Stimulated activated CD4-positive, alpha-beta T cell treated with anti-CD3 and anti-CD28 coated beads, Interleukin-2, amount 100 ng/mL, for 24 hours (primary cell): ENCODE measurements around the gene MYO7B.

Experiments
- DNase-seq, 2 donors: peaks; one replicate each; pipeline ENCODE4 v3.0.0-alpha.2; 2020

Gene MYO7B

DNA sequence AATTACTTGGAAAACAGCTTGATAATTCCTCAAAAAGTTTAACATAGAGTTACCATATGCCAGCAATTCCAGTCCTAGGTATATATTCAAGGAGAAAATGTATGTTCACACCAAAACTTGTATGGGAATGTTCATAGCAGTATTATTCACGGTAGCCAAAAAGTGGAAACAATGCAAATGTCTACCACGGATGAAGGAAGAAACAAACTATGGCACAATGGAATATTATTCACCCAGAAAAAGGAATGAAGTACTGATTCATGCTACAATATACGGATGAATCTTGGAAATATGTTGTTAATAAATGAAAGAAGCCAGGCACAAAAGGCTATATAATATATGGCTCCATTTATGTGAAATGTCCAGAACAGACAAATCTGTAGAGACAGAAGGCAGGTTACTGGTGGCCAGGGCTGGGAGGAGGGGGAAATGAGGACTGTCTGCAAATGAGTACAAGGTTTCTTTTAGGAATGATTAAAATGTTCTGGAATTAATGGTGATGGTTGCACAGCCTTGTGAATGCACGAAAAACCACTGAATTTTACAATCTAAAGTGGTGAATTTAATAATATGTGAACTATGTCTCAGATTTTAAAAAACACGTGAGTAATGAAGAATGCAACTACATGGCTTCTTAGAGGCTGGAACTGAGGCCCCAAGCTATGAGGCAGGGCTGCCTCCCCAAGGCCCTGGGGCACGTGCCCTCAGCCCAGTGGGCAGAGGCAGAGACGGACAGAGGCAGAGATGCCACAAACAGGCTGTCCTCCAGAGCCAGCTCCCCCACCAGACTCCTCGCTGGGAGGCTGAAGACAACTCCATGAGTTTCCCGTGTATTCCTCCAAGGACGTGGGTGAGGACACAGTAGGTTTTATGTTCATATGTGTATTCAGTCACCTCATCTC, 134.8 kb downstream of the MYO7B start:
- DNase-seq = no peak

DNA sequence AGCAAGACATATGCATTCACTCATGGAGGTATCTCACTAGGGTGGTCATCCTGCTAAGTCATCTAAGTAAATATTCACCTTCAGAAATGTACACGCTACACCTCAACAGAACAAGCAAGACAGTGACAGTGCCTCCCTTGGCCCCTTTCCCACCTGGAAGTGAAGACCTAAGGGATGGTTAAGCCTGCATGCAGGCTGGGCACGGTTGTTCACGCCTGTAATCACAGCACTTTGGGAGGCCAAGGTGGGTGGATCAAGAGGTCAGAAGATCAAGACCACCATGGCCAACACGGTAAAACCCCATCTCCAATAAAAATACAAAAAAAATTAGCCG, 135.4 kb downstream of the MYO7B start:
- no peak for DNase-seq

DNA sequence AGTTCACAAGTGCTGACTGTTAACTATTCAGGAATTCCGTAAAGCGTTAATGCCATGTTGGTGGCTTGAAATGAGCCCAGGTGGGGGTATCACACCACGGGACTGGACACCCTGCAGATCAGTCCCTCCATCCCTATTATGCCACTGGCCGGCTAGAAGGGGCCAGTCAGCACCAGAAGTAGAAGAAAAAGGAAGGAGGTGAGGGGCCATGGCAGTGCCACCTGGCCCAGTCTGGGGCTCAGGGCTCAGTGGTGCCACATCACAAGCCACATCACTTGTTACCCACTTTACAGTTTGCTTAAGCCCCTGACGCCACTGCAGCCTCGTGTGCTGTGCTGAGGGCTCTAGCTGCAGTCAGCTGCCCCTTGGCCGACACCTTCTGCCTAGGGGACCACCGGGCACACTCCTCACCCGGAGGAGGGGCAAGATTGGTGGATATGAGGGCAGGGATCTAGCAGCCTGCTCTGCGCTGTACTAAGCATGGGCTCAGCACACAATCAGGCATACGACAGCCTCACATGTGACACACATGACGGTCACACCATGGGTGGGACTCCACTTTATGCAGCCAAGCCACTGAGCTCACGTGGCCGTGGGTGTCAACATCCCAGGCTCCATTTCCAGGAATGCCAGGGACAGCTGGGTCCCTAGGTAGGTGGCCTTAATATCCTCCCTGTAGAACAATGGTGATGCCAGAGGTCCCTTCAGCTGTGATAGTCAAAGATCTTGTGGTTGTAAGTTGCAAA, 136.2 kb downstream of the MYO7B start:
- no peak for DNase-seq

DNA sequence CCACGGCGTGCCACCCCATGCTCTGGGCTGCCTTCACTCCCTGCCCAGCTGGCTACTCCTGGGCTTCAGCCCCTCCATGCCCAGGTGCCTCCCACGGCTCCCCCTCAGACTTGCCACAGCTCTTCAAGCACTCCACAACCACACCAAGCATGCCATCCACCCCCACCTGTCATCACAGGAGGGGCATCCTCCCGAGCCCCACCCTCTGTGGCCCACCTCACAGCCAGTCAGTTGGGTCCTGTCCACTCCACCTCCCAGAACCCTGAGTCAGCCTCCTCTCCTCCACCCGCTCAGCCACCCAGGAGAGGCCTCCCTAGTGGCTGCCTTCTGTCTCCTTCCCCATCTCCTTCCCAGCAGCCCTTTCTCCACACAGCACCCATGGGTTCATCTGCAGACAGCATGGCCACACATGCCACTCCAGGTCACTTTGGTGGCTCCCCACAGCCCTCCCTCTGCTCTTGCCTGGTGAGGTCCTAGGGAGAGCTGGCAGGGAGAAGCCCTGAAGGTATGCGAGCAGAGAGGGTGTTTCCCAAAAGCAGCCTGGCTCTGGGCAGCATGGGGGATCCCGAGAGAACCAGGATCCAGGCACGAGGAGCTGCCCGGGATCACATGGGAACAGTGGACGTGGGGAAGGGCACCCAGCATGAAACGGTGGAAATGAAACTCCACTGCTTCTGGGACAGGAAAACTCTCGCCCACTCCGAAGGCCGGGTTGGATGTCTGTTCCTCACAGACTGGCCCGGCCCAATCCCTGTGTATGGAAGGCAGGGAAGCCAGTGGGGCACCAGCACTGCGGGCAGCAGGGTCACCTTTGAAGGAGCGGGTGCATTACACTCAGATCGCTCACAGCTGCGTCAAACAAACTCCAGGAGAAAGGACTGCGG, 137.1 kb downstream of the MYO7B start:
- DNase-seq = no peak

DNA sequence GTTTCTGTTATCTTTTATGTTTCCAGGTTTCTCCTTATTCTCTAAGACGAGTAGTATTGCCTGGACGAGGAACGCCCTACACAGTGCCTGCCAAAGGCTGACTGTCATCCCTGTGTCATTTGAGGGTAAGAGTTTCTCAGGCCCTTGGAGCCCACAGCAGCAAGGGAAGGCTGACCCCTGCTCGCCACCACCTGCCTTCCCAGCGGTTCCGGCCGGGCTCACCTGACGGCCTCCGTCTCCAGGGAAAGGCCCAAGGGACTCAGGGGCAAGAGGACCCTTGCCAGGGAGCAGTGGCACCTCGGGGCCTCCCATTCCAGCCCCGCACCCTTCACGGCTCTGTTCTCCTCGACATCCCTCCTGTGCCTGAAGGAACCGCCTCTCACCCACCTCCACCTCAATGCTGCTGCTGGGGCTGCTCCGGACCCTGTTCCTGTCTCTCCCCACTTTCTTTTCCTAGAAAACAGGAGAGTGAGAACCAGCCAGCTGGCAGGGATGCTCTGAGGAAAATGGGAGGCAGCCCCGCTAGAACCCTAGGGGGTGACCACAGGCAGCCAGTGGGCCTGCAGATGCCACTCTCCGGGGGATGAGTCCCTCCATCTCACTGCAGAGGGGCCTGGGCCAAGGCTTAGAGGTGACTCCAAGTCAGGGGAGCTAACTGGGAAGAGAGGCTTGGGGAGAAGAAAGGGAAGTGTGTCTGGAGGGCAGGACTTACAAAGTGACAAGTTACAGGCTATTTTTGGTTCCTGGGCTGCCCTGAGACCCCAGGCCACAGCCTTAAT, 138.0 kb downstream of the MYO7B start:
- no peak for DNase-seq

DNA sequence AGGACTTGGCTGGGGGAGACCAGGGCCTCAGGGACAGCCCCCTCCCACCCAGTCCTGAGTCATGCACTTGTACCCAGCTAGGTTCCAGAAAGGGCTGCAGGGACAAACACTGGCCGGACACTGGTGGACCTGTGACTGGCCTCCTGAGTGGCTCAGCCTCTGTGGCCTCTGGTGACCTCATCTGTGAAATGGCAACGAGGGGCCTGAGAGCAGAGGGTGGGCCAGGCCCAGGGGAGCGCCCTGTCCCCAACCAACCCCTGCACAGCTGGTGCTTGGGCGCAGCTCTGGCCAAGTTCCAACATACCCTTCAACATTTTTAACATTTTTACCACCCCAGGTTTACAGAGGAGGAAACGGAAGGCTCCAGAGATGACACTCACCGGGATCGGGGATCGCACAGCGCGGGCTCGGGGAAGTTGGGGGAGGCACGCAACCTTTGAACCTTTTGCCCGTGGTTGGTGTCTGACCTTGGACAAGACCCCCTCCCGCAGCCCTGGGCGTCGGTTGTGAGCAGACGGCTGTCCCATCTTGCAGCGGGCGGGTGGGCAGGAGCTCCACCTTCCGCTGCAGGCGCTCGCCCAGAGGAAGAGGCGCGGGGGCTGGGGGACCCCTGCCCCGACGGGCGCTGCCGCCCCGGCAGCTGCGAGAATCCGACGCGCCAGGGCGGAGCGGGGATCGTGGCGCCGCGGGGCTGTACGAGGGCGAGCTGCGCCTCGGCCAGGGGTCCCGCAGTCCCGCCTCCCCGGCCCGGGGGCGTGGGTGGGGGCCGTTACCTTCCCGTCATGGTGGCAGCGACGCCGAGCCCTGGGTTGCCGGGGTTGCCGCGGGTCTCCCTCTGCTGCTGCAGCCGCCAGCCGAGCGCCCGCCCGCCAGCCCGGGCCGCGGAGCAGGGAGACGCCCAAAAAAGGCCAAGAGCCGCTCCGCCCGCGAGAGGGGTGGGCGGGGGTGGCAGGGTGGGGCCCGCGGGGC, 139.0 kb downstream of the MYO7B start:
- peak in 1 of 2 donors; percentile 42 for DNase-seq

DNA sequence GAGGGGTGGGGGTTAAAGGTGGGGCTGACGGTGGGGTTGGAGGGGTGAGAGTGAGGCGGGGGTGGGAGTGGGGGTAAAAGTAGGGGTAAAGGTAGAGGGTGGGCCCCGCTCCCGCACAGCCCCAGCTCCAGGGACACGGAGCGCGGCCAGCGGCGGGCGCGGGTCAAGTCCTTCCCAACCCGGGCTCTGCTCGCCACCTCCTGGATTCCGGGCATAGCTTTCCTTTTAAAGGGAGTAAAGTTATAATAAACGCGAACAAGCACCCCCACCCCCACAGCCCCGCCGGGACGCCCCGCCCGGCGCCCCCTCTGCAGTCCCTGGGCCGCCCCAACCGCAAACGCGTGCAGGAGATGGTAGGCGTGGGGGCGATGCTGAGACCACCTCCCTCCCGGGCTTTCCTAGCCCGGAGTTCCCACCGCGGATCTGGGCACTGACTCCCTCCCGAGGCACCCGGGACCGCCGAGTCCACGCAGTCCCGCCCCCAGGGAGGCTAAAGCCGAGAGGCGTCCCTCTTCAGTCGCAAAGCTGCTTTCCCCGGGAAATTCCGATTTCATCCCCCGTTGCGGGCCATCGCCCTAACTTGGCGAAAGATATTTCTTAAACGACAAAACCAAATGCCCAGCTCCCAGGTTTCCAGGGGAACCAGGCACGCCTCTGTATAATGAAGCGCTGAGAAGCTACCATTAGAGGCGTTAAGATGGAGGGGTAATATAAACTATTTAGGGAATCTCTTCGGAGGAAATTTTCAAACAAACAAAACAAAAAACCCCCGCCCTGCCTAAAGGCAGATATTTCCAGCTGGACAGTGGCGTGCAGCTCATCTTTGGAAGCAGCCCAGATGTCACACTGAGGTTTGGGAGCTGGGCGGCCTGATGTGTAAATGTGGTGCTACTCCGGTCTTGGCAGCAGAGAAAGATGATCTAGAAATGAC, 140.1 kb downstream of the MYO7B start, which contains the start of gene LIMS2:
TSS of gene LIMS2 (minus strand) at position 200 of the 931 bp plus-strand sequence. CDS start 506 bp downstream, outside the sequence.
- DNase-seq = peak in 1 of 2 donors; percentile 10

DNA sequence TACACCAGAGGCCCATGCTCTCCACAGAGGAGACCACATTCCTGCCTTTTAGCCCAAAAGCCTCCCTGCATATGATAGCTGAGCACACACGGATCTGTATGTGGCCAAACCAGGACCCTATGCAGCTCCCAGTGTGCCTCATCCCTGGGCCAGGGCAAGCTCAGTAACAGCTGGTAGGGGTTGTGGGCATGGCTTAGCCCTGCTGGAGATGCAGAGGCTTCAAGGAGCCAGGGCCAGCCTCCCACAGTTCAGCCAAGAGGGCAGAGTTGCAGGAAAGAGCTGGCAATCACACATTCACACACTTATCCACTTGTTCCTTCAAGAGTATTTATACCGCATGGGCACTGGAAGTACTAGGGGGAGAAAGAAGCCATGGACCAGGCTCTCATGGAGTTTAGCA, 141.4 kb downstream of the MYO7B start:
- DNase-seq = no peak

DNA sequence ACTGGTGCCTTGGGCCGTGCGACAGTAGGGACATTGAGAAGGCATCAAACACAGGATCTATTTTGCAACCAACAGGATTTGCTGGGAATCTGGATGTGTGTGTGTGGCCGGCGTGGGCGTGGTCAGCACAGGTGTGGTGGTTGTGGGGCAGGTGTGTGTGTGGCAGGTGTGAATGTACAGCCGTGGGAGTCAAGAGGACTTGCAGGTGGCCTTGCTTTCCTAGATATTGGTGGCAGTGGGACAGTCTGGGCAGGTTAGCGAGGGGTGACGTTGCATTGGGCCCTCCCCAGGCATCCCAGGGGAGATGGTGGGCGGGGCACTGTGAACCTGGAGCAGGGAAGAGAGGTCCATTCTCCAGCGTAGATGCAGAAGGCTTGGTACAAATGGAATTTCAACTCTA, 143.0 kb downstream of the MYO7B start:
- DNase-seq = no peak

DNA sequence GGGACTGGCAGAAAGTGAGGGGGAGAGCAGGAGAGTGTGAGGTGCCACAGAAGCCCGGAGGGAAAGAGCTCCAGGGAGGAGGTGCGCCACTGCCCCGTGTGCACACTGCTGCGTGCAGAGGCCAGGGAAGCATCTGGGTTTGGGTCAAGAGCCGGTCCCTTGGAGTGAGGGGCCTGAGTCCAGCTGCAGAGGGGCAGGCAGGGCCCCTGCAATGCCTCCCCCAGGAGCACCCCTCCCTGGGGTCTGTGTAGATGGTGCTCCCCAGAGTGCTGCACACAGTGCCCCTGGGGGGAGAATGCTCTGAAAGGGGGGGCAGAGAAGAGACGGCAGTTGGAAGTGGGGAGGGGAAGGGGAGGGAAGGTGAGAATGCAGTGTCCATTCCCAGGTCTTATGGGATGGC, 143.5 kb downstream of the MYO7B start:
- DNase-seq = no peak

DNA sequence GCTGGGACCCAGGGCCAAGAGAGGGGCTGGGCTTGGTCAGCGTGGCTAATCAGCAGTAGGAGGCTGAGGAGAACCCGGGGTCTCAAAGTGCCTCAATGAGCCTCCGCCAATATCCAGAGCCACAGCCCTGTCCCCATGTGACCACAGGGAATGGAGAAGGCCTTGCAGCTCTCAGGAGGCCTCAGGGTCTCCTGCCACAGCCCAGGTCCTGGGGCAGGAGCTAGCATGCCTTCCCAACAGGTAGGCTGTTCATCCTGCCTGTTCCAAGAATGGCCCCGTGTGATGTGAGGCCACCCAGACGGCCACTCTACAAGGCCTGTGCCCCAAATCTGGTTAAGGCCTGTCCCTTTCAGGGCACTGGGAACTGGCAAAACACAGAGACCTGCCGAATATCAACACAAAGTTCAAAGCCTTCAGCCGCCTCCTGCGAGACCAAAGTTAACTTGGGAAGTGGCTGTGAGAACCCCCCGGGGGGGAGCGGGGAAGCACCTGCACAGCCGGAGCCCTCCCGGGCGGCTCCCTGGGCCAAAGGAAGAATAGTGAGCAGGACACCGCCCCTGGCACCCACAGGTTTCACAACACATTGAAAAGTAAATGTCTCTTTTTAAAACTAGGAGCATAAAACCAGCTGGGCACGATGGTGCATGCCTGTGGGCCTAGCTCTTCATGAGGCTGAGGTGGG, 144.3 kb downstream of the MYO7B start:
- no peak for DNase-seq

DNA sequence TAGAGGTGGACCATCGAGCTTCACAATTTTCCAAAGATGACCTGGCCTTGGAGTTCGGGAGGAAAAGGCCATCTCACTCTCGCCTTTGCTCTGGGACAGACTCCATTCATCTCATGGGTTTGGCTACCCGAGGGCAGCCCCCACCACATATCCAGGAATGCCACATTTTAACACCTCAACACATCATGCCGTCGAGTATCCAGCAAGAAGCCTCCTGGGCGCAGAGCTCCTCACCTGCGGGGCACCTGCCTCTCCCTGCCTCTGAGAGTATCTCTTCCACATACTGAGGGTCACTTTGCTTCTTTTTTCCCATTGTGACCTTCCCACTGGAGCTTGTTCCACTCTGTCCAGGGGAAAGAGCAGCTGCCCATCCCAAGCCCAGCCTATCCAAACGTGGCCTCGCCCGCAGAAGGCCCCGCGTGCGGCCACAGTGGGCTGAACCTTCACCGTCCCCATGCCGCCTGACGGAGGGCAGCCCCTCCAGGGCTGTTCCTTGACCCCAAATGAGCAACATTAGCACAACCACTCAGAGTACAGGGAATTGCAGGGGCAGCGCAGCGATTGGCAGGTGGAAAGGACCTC, 145.3 kb downstream of the MYO7B start:
- DNase-seq = no peak

DNA sequence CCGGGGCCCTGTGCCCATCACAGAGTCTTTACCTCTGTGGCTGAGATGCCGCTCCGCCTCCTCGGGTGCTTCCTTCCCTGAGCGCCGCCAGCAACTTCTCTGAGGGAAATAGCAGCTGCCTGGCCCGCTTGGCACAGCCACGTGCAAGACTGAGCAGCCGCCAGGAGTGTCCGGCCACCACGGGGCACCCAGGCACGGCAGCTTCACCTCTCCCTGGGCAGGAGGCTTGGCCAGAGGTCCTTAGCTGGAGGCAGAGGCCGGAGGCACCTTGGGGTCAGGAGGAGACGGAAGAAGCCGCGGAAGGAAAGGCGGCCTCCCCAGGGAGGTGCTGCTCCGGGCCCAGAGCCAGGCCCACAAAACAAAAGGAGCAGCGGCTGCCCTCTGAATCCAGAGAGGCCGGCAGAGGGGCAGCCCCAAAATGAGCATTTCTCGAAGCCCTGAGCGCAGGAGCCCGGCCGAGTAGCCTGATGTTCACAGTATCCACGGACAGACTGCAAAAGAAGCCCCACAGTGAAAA, 145.9 kb downstream of the MYO7B start:
- no peak for DNase-seq

DNA sequence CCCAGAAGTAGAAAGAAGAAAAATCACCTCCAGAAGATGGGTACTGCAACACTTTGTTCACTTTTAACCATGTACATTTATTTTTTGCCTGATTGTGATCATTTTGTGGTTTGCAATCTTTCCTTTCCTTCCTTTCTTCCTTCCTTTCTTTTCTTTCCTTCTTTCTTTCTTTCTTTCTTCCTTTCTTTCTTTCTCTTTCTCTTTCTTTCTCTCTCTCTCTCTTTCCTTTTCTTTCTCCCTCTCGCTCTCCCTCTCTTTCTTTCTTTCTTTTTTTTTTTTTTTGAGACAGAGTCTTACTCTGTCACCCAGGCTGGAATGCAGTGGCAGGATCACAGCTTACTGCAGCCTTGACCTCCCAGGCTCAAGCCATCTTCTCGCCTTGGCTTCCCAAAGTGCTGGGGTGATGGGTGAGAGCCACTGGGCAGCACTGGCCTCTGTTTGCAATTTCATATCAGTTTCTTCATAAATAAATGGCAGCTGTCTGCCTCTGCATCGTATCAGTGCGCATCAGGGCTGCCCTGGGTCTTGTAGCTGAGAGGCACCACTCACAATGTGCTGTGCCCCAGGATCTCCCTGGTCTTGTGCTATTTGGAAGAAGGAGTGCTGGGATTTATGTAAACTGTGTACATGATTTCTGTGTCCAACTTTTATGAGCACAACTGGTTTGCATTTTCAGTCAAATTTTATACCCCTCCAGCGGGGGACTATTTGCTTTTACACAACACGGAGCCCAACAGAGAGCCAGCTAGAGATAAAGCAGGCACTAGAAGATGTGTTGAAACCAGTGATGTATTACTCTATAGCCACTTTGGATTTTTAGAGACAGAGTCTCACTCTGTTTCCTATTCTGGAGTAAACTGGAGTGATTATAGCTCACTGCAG, 146.7 kb downstream of the MYO7B start:
- no peak for DNase-seq

DNA sequence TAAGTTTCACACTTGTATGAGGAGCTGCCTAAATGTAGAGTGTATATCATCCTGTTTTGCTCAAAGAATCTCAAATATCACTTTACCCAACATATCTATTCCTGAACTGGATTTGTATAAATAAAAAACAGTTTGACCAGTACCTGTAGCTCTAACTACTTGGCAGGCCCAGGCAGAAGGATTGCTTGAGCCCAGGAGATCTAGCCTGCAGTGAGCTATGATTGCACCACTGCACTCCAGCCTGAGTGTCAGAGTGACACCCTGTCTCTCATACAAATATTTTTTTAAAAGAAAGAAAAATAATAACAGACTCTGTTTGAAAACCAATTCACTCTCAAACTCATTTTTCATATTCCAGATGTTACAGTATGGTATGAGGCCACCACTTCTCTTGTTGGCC, 147.6 kb downstream of the MYO7B start:
- no peak for DNase-seq

DNA sequence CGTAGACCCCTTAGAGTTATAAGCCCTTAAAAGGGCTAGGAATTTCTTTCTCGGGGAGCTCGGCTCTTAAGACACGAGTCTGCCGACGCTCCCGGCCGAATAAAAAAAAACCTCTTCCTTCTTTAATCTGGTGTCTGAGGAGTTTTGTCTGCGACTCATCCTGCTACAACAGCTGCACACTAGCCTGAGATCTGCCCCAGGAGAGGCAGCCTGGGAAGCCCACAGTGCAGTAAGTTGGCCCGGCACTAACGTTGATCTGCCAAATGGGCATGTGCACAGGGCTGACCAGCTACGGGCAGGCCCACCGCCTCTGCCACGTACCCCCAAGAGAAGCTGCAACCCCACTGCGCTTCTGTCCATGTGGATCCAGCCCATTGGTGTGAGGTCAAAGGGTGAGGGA, 148.3 kb downstream of the MYO7B start:
- DNase-seq = no peak

DNA sequence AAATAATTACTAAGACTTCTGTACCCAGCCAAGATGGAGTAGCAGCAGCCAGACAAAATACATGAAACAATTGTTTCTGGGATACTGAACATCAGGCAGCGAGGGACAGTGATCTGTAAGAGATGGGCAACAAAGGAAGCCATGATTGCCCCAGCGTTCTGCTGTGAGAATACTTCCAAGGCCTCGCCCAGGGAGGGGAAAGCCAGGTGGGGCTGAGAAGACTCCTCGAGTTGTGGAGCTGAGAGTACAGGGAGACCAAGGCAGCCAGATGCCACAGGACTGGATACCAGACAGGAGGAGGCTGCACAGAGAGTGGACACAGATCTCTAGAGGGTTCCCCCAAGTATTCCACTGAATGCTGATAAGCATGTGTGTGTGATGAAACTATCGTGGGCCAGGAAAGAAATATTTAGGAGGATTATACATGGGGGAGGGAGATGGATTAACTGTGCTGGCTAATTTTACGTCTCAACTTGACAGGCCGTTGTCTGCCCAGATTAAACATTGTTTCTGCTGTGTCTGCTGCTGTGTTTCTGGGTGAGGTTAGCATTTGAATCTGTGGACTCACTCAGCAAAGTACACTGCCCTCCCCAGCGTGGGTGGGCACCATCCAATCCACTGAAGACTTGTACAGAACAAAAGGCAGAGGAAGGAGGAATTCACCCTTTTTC, 150.1 kb downstream of the MYO7B start:
- DNase-seq = no peak
